HG03175 (cell line): ENCODE results near the gene FAM168A.

ENCODE experiments used
- ATAC-seq: cut with Tn5 transposase; IDR thresholded peaks from one replicate; pipeline ENCODE4 v1.9.1; 2021; ENCODE audit warnings: mild to moderate bottlenecking, moderate library complexity; ENCODE audit not compliant: unreplicated experiment

Gene FAM168A

GRCh38 chr11:73597956-73598718, at the start of gene FAM168A:
FAM168A (minus strand) TSS chr11:73598112; CDS start chr11:73468474, 129,638 bp downstream.
- ATAC-seq: peak; percentile 90

GRCh38 chr11:73647459-73648100, 49.7 kb upstream of the FAM168A start:
- ATAC-seq: peak; percentile 85

GRCh38 chr11:73645972-73646631, 48.2 kb upstream of the FAM168A start, which contains the start of gene PLEKHB1:
PLEKHB1 (plus strand) TSS chr11:73646581; CDS start chr11:73646609, 28 bp downstream.
- ATAC-seq: no peak

GRCh38 chr11:73645121-73645969, 47.4 kb upstream of the FAM168A start:
- no peak for ATAC-seq

- no peak for ATAC-seq
Measured at GRCh38 chr11:73641668-73642067, 43.8 kb upstream of the FAM168A start.

- no peak for ATAC-seq
Measured at GRCh38 chr11:73640592-73640991, 42.7 kb upstream of the FAM168A start.

- ATAC-seq: no peak
Measured at GRCh38 chr11:73637012-73637411, 39.1 kb upstream of the FAM168A start.

- no peak for ATAC-seq
Measured at GRCh38 chr11:73636249-73636648, 38.3 kb upstream of the FAM168A start.

- ATAC-seq: no peak
Measured at GRCh38 chr11:73635721-73636120, 37.8 kb upstream of the FAM168A start.

- ATAC-seq: no peak
Measured at GRCh38 chr11:73633999-73634398, 36.1 kb upstream of the FAM168A start.

- no peak for ATAC-seq
Measured at GRCh38 chr11:73632996-73633395, 35.1 kb upstream of the FAM168A start.

GRCh38 chr11:73629907-73630306, 32.0 kb upstream of the FAM168A start:
- no peak for ATAC-seq

- ATAC-seq: no peak
Measured at GRCh38 chr11:73625696-73626318, 27.9 kb upstream of the FAM168A start.

- no peak for ATAC-seq
Measured at GRCh38 chr11:73623686-73624085, 25.8 kb upstream of the FAM168A start.

- no peak for ATAC-seq
Measured at GRCh38 chr11:73622926-73623593, 25.1 kb upstream of the FAM168A start.

- ATAC-seq: no peak
Measured at GRCh38 chr11:73614591-73614990, 16.7 kb upstream of the FAM168A start.

- ATAC-seq: no peak
Measured at GRCh38 chr11:73612601-73613140, 14.8 kb upstream of the FAM168A start.

- ATAC-seq: peak; percentile 9
Measured at GRCh38 chr11:73598719-73599379, 937 bp upstream of the FAM168A start.

- ATAC-seq: no peak
Measured at GRCh38 chr11:73597336-73597955, 466 bp downstream of the FAM168A start.
